HEK293 (cell line): ENCODE data around the gene SHROOM4.

Source experiments
- CTCF ChIA-PET: fragments of 350-600 bp; formaldehyde crosslinking; extraction: SDS; loops from one replicate; lab custom pipeline; 2021; ENCODE audit warnings: antibody characterized with exemption; lab: Yijun Ruan, JAX
- POLR2A ChIA-PET: fragments of 300-600 bp; formaldehyde crosslinking; extraction: SDS; loops from one replicate; lab custom pipeline; 2020; ENCODE audit warnings: antibody characterized with exemption, inconsistent platforms; lab: Yijun Ruan, JAX
- H3K27ac ChIP-seq: fragments of 200-500 bp; sonication (Bioruptor generic); 2 replicates; pipeline ENCODE4 v1.5.1; 2014; ENCODE audit warnings: low read depth, low read length, control low read depth, inconsistent platforms; ENCODE audit errors: extremely low read depth
- H3K36me3 ChIP-seq, 2 experiments: fragments of 200-500 bp in 1 of 2; sonication (Bioruptor generic) in 1 of 2; 1 replicate in 1 of 2; 2 replicates in 1 of 2; pipeline ENCODE4 v1.5.1; 2014 to 2017; ENCODE audit warnings: inconsistent platforms in 2 of 2, low read length in 2 of 2; ENCODE audit not compliant: control insufficient read depth in 2 of 2, insufficient read depth in 1 of 2
- H3K4me1 ChIP-seq: fragments of 200-500 bp; sonication (Bioruptor generic); 2 replicates; pipeline ENCODE4 v1.5.1; 2014; ENCODE audit warnings: mild to moderate bottlenecking, low read length, inconsistent platforms; ENCODE audit not compliant: control insufficient read depth, insufficient read depth
- H3K4me3 ChIP-seq: 2 replicates; pipeline ENCODE4 v1.5.1; 2011; ENCODE audit warnings: low read depth, mild to moderate bottlenecking, control low read depth, low read length, moderate library complexity
- H3K9me3 ChIP-seq: fragments of 200-500 bp; sonication (Bioruptor generic); 2 replicates; pipeline ENCODE4 v1.5.1; 2014; ENCODE audit warnings: low read depth, low read length, inconsistent platforms; ENCODE audit not compliant: control insufficient read depth, insufficient read depth
- ATF2 ChIP-seq: fragments of 450-650 bp; formaldehyde crosslinking; IDR thresholded peaks from 2 replicates; pipeline ENCODE4 v1.5.1; 2016; ENCODE audit warnings: missing biosample characterization, missing genetic modification characterization, low read depth
- BCL11B ChIP-seq: fragments of 450-650 bp; formaldehyde crosslinking; IDR thresholded peaks from 2 replicates; pipeline ENCODE4 v1.5.1; 2016; ENCODE audit warnings: low read depth, missing biosample characterization, missing genetic modification characterization
- HOXA7 ChIP-seq: sonication (generic); formaldehyde crosslinking; IDR thresholded peaks from 2 replicates; pipeline ENCODE4 v1.8.1; 2022; ENCODE audit warnings: missing genetic modification reagents, borderline replicate concordance
- KLF10 ChIP-seq: fragments of 450-650 bp; IDR thresholded peaks from 2 replicates; pipeline ENCODE4 v1.5.1; 2018; ENCODE audit warnings: missing biosample characterization, mild to moderate bottlenecking, missing genetic modification characterization
- KLF17 ChIP-seq: fragments of 450-650 bp; formaldehyde crosslinking; IDR thresholded peaks from 2 replicates; pipeline ENCODE4 v1.5.1; 2016; ENCODE audit warnings: missing biosample characterization, missing genetic modification characterization
- PRDM1 ChIP-seq: fragments of 450-650 bp; formaldehyde crosslinking; IDR thresholded peaks from 2 replicates; pipeline ENCODE4; 2016; ENCODE audit warnings: missing biosample characterization, missing genetic modification characterization
- RBAK ChIP-seq: fragments of 450-650 bp; formaldehyde crosslinking; IDR thresholded peaks from 2 replicates; pipeline ENCODE4 v1.5.1; 2016; ENCODE audit warnings: missing biosample characterization, missing genetic modification characterization
- TRIM28 ChIP-seq: IDR thresholded peaks from 2 replicates; pipeline ENCODE4 v1.6.1; 2011; ENCODE audit warnings: low read length, control low read depth, borderline replicate concordance
- ZBTB26 ChIP-seq: fragments of 450-650 bp; formaldehyde crosslinking; optimal IDR thresholded peaks from 2 replicates; pipeline ENCODE3; 2016; ENCODE audit warnings: missing biosample characterization, mild to moderate bottlenecking, missing genetic modification characterization
- ZFP69B ChIP-seq: fragments of 450-650 bp; formaldehyde crosslinking; IDR thresholded peaks from 2 replicates; pipeline ENCODE4 v1.5.1; 2016; ENCODE audit warnings: missing biosample characterization, missing genetic modification characterization
- ZNF133 ChIP-seq: fragments of 450-650 bp; formaldehyde crosslinking; IDR thresholded peaks from 2 replicates; pipeline ENCODE4 v1.5.1; 2016; ENCODE audit warnings: missing biosample characterization, missing genetic modification characterization
- ZNF169 ChIP-seq: fragments of 450-650 bp; formaldehyde crosslinking; IDR thresholded peaks from 2 replicates; pipeline ENCODE4 v1.5.1; 2016; ENCODE audit warnings: missing biosample characterization, missing genetic modification characterization
- ZNF184 ChIP-seq: fragments of 450-650 bp; IDR thresholded peaks from 2 replicates; pipeline ENCODE4 v1.5.1; 2018; ENCODE audit warnings: missing biosample characterization, mild to moderate bottlenecking, missing genetic modification characterization
- ZNF558 ChIP-seq: fragments of 450-650 bp; formaldehyde crosslinking; IDR thresholded peaks from 2 replicates; pipeline ENCODE4 v1.5.1; 2016; ENCODE audit warnings: missing biosample characterization, missing genetic modification characterization
- ZNF561 ChIP-seq: fragments of 450-650 bp; IDR thresholded peaks from 2 replicates; pipeline ENCODE4 v1.5.1; 2018; ENCODE audit warnings: missing biosample characterization, missing genetic modification characterization, borderline replicate concordance
- ZNF654 ChIP-seq: fragments of 450-650 bp; formaldehyde crosslinking; IDR thresholded peaks from 2 replicates; pipeline ENCODE4 v1.5.1; 2016; ENCODE audit warnings: low read depth, missing biosample characterization, missing genetic modification characterization
- ZNF660 ChIP-seq: fragments of 450-650 bp; IDR thresholded peaks from 2 replicates; pipeline ENCODE4 v1.5.1; 2018; ENCODE audit warnings: missing biosample characterization, mild to moderate bottlenecking, missing genetic modification characterization
- ZNF677 ChIP-seq: fragments of 450-650 bp; IDR thresholded peaks from 2 replicates; pipeline ENCODE4 v1.5.0; 2018; ENCODE audit warnings: missing biosample characterization, mild to moderate bottlenecking, missing genetic modification characterization, moderate library complexity
- ZNF777 ChIP-seq: fragments of 450-650 bp; formaldehyde crosslinking; IDR thresholded peaks from 2 replicates; pipeline ENCODE4 v1.5.1; 2017; ENCODE audit warnings: missing biosample characterization, missing genetic modification characterization, borderline replicate concordance
- TF ChIP-seq, protein P1 (sequence below): fragments of 450-650 bp; formaldehyde crosslinking; IDR thresholded peaks from 2 replicates; pipeline ENCODE4 v1.5.1; 2016; ENCODE audit warnings: missing biosample characterization, missing genetic modification characterization
- TF ChIP-seq, protein P2 (sequence below): fragments of 450-650 bp; formaldehyde crosslinking; IDR thresholded peaks from 2 replicates; pipeline ENCODE4 v1.5.1; 2016; ENCODE audit warnings: missing biosample characterization, missing genetic modification characterization, borderline replicate concordance

The SHROOM4 gene

DNA sequence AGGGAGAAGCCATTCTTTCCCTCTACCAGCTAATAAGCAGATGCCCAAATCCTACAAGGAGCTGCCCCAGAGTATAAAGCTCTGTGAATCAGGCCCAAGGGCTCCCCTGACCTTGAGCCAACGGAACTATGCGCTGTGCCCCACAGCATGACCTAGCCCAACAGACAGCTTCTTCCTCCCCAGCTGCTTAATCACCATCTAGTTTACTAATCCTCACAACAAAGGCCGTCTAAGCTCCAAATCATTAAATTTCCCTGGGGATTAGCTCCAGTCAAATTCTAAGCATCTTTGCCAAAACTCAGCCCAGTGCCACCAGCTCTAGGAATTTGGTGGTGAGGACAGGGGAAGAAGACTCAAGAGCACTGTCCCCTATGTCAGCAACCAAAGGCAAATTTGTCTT, 113.1 kb downstream of the SHROOM4 start:
- CTCF ChIA-PET: interaction anchor here (1.2 to 2.4 kb wide), 2 partner anchors 20 to 203 kb away, joined by 4 to 8 read pairs; no protein-coding TSS in a partner anchor
- no peak overlapping the region for H3K4me3 ChIP-seq
- TF ChIP-seq ZNF677 (no peak), ZNF184 (tag by site-specific recombination) (no peak), ZBTB26 (tag by site-specific recombination) (no peak), HOXA7 (CRISPR knock-in tag) (no peak)
- TF ChIP-seq, all 188 proteins: peak for 0
- Histone ChIP-seq H3K27ac (no peak overlapping the region), H3K36me3 (no peaks in the 10 kb centered on the region), H3K9me3 (no peaks in the 10 kb centered on the region), H3K4me1 (no peaks in the 10 kb centered on the region)
- POLR2A ChIA-PET: no interaction called here

GRCh38 chrX:50698944-50699343, 115.0 kb downstream of the SHROOM4 start:
- CTCF ChIA-PET: interaction anchor here (1.5 to 2.4 kb wide), 2 partner anchors 49 to 205 kb away, joined by 5 to 8 read pairs; no protein-coding TSS in a partner anchor
- TF ChIP-seq ZNF133 (no peak), ZFP69B (tag by site-specific recombination) (no peak)
- TF ChIP-seq, all 188 proteins: peak for 0
- H3K9me3 ChIP-seq: no peaks in the 10 kb centered on the region
- no peaks in the 10 kb centered on the region for H3K4me1 ChIP-seq
- H3K4me3 ChIP-seq: no peak overlapping the region
- POLR2A ChIA-PET: no interaction called here
- no peaks in the 10 kb centered on the region for H3K36me3 ChIP-seq
- H3K27ac ChIP-seq: no peak overlapping the region

DNA sequence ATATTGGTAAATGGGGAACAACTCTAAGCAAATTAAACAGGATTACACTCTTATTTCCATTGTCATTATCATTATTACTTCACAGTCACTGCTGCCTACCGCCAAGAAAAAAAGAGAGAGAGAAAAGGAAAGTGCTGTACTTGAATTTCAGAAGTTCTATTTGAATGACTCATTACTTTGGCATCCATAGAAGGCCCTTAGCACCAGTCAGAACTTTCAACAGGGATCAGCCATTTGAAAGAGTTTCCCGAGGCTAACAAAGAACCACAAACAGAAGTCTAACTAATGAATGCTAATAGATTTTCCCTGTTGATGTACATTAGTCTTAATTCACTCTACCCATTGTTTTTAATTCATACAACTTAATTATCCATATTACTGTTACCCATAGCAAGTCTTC, 116.3 kb downstream of the SHROOM4 start:
- H3K9me3 ChIP-seq: no peaks in the 10 kb centered on the region
- no peak overlapping the region for H3K27ac ChIP-seq
- H3K36me3 ChIP-seq: no peaks in the 10 kb centered on the region
- POLR2A ChIA-PET: no interaction called here
- TF ChIP-seq PRDM1 (tag by site-specific recombination) (peak; percentile 34; the same call in 1 of the 2 replicates), ZNF777 (tag by site-specific recombination) (no peak)
- TF ChIP-seq, all 188 proteins: peak for 1
- H3K4me3 ChIP-seq: no peak overlapping the region
- H3K4me1 ChIP-seq: no peaks in the 10 kb centered on the region
- CTCF ChIA-PET: interaction anchor here (1.1 kb wide), 1 partner anchor 17 kb away, joined by 3 read pairs; no protein-coding TSS in a partner anchor

DNA sequence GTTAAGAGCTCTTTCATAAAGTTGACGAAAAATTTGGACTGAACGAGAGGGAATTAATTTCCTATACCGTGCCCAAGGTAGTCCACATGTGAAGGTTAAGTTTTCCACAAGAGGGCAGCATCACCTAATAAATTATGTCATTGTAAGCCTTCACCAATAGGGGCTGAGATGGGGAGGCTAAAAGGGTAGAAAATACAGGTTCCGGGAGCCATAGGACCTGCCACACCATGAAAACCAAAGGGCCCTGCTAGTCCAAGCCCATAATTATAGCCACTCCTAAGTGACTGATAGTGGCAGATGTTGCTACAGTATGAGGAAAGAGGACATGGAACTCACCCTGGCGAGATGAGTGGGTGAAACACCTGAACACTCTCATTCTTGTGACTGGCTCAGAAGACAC, 122.2 kb downstream of the SHROOM4 start:
- ChIA-PET CTCF (interaction anchor here (0.6 to 2.0 kb wide), 50 partner anchors 10 to 1527 kb away, joined by 3 to 36 read pairs (median 4); no protein-coding TSS in a partner anchor), POLR2A (no interaction called here)
- Histone ChIP-seq H3K27ac (no peak overlapping the region), H3K9me3 (no peaks in the 10 kb centered on the region), H3K4me3 (no peak overlapping the region), H3K4me1 (no peaks in the 10 kb centered on the region), H3K36me3 (no peaks in the 10 kb centered on the region)
- 0 out of 2 replicates have a peak, but pooled peaks have one; percentile 27 for TF ChIP-seq ZNF660 (tag by site-specific recombination)
- no peak for TF ChIP-seq ZNF169
- peak; percentile 62 for TF ChIP-seq ATF2
- no peak for TF ChIP-seq KLF17 (tag by site-specific recombination)
- TF ChIP-seq ZNF654 (tag by site-specific recombination): peak; percentile 60
- TF ChIP-seq RBAK: no peak
- no peak for TF ChIP-seq ZNF558 (tag by site-specific recombination)
- no peak for TF ChIP-seq BCL11B (tag by site-specific recombination)
- TF ChIP-seq, protein P1, sequence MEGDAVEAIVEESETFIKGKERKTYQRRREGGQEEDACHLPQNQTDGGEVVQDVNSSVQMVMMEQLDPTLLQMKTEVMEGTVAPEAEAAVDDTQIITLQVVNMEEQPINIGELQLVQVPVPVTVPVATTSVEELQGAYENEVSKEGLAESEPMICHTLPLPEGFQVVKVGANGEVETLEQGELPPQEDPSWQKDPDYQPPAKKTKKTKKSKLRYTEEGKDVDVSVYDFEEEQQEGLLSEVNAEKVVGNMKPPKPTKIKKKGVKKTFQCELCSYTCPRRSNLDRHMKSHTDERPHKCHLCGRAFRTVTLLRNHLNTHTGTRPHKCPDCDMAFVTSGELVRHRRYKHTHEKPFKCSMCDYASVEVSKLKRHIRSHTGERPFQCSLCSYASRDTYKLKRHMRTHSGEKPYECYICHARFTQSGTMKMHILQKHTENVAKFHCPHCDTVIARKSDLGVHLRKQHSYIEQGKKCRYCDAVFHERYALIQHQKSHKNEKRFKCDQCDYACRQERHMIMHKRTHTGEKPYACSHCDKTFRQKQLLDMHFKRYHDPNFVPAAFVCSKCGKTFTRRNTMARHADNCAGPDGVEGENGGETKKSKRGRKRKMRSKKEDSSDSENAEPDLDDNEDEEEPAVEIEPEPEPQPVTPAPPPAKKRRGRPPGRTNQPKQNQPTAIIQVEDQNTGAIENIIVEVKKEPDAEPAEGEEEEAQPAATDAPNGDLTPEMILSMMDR (tag by site-specific recombination): peak; percentile 33; the same call in 1 of the 2 replicates
- TF ChIP-seq ZNF561: no peak
- TF ChIP-seq PRDM1 (tag by site-specific recombination): no peak
- TF ChIP-seq KLF10 (tag by site-specific recombination): no peak
- no peak for TF ChIP-seq TRIM28
- TF ChIP-seq, protein P2, sequence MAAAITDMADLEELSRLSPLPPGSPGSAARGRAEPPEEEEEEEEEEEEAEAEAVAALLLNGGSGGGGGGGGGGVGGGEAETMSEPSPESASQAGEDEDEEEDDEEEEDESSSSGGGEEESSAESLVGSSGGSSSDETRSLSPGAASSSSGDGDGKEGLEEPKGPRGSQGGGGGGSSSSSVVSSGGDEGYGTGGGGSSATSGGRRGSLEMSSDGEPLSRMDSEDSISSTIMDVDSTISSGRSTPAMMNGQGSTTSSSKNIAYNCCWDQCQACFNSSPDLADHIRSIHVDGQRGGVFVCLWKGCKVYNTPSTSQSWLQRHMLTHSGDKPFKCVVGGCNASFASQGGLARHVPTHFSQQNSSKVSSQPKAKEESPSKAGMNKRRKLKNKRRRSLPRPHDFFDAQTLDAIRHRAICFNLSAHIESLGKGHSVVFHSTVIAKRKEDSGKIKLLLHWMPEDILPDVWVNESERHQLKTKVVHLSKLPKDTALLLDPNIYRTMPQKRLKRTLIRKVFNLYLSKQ (tag by site-specific recombination): no peak
